Stimulated activated CD4-positive, alpha-beta T cell treated with anti-CD3 and anti-CD28 coated beads, Interleukin-12 subunit alpha, Interleukin-12 subunit beta, amount 100 ng/mL, for 4 hours (primary cell): Measurements from ENCODE around the gene GRAMD2B.

ENCODE experiments used
- DNase-seq: peaks from one replicate; pipeline ENCODE4 v3.0.0-alpha.2; 2020

The GRAMD2B gene

GRCh38 chr5:126481243-126481642, 58.0 kb downstream of the GRAMD2B start:
- no peak for DNase-seq

- no peak for DNase-seq
Measured at GRCh38 chr5:126482591-126482990, 59.4 kb downstream of the GRAMD2B start.

DNA sequence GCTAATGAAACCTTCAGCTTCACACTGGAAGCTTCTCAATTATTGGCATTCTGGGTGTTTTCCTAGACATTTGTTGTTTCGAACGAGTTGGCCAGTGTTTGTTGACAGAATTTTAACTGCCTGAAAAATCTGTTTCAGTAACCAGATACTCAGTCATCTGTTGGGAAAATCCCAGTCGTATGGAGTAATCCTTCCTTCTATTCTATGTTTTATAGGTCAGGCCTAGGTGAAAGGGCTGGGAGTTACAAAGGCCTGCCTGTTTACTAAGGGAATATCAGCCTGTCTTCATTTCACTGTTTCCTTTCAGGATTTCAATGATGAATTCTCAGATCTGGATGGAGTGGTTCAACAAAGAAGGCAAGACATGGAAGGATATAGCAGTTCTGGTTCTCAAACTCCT, 59.9 kb downstream of the GRAMD2B start:
- DNase-seq = no peak

- DNase-seq = no peak
Measured at GRCh38 chr5:126484253-126484652, 61.0 kb downstream of the GRAMD2B start.

GRCh38 chr5:126486332-126486731, 63.1 kb downstream of the GRAMD2B start:
- no peak for DNase-seq

GRCh38 chr5:126487596-126487995, 64.4 kb downstream of the GRAMD2B start:
- no peak for DNase-seq

GRCh38 chr5:126488443-126489065, 65.3 kb downstream of the GRAMD2B start:
- DNase-seq = no peak

GRCh38 chr5:126490167-126490940, 67.1 kb downstream of the GRAMD2B start:
- DNase-seq = no peak

DNA sequence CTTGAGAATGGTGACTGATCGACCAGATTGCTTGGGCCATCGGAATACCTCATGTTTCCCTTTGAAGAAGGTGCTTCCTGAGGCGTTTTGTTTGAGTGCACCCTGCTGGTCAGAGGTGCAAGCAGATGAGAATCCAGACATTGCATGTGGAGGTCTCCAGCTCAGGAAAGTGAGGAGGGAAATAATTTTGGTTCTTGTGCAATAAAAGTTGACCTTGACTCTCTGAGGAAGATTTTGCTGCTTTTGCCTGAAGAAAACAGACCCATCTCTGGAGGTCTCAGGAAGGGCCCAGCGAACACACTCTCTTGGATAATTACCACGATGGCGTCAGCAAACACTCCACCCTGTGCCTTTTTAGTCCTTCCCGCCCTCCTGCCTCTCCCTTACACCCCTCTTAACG, 69.7 kb downstream of the GRAMD2B start:
- no peak for DNase-seq

- no peak for DNase-seq
Measured at GRCh38 chr5:126494393-126494792, 71.2 kb downstream of the GRAMD2B start.

GRCh38 chr5:126497506-126497905, 74.3 kb downstream of the GRAMD2B start:
- DNase-seq = no peak

DNA sequence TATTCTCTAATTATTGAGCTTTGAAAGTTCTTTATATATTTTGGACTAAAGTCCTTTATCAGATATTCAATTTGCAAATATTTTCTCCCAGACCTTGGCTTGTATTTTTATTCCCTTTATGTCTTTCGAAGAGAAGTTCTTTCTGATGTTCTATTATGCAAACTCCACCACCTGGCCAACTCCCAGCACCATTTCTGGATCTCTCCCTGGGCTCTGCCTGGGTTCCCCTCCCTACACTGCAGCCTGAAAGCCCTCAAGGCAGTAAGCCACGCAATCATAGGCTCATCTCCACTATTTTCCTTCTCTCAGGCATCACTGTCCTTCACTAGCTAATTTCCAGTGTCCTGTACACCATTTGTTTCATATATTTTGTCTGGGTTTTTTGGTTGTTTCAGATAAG, 76.1 kb downstream of the GRAMD2B start:
- no peak for DNase-seq

GRCh38 chr5:126499853-126500342, 76.7 kb downstream of the GRAMD2B start:
- DNase-seq = no peak

GRCh38 chr5:126501448-126501847, 78.2 kb downstream of the GRAMD2B start:
- DNase-seq = no peak

DNA sequence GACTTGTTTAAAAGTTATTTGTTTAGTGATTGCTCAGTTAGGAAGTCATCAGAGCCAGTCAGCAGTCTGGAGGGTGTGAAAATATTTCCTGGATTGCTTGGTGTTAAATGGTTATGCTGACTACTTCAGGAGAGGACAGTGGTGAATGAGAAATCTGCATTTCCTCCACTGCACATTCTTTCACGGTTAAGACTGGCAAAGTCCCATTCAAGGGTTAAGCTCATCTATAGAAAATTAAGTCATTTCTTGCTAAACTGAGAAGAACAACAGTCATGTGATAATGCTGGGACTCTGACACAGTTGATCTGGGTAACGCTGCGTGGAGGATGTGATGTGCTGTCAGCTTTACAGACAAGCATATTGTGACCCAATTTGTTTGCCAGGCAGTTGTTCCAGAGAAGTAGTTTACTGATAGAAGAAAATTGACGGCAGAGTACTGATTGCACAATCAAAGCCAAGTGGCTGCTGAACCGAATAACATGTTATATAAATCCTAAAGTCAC, 80.4 kb downstream of the GRAMD2B start:
- DNase-seq = no peak

DNA sequence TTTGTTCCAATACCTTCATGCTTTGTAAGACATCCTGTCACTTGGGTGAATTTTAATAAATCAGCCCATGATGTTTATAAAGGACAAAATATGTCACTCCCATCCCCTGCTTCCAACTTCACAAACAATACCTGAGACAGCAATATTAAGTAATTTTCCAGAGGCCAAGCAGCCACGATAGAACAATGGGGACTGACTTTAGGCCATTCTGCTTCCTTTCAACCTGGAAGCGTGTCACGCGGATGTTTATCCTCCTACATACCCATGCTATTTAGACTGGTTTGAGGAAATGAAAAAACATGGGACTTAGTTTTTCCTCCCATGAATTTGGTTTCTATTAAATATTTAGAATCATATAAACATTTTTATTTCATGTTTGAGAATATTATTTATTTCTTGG, 82.9 kb downstream of the GRAMD2B start:
- DNase-seq = no peak

GRCh38 chr5:126508251-126508961, 85.2 kb downstream of the GRAMD2B start:
- no peak for DNase-seq

DNA sequence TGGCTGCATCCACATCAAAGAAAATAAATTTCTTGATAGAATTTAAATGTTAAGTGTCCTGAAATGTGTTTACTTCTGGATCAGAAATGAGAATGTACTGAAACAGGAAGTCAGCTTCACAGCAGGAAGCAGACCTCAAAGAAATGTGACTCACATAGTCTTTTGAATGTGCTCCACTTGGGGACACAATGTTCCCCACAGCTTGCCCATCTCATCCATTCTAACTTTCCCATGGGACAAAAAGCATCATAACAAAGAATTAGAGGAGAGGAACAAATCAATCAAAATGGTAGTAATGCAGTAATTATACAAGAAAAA, 85.7 kb downstream of the GRAMD2B start:
- DNase-seq = no peak

- DNase-seq = no peak
Measured at GRCh38 chr5:126509339-126509738, 86.1 kb downstream of the GRAMD2B start.

- no peak for DNase-seq
Measured at GRCh38 chr5:126511961-126512360, 88.8 kb downstream of the GRAMD2B start.

- DNase-seq = no peak
Measured at GRCh38 chr5:126512451-126512850, 89.2 kb downstream of the GRAMD2B start.

- DNase-seq = no peak
Measured at GRCh38 chr5:126513302-126513701, 90.1 kb downstream of the GRAMD2B start.

GRCh38 chr5:126513703-126514102, 90.5 kb downstream of the GRAMD2B start:
- DNase-seq = no peak

DNA sequence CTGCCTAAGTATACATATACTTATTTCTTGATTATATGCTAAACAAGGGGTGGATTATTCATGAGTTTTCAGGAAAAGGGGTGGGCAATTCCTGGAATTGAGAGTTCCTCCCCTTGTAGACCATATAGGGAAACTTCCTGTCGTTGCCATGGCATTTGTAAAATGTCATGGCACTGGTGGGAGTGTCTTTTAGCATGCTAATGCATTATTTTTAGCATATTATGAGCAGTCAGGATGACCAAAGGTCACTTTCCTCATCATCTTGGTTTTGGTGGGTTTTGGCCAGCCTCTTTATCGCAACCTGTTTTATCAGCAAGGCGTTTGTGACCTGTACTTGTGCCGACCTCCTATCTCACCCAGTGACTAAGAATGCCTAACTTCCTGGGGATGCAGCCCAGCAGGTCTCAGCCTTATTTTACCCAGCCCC, 90.9 kb downstream of the GRAMD2B start:
- no peak for DNase-seq
